PC-9 (cell line): ENCODE measurements around the gene PRR33. TPM values are rescaled to one million over a fixed set of nuclear protein-coding genes. Genes with fewer than 3 reads are reported as not detected.

Source experiments
- BruUV-seq: library from RNA; stranded (reverse); fragments of 400-500 nt; replicated peaks from 2 replicates; lab custom pipeline; 2021; lab: Mats Ljungman, UMichigan
- CTCF ChIA-PET: fragments of 300-600 bp; sonication (Branson Sonifier 250); formaldehyde crosslinking; loops from one replicate; lab custom pipeline; 2022; ENCODE audit warnings: antibody characterized with exemption; lab: Charles Lee
- POLR2A ChIA-PET: fragments of 300-600 bp; sonication (Branson Sonifier 250); formaldehyde crosslinking; loops from one replicate; lab custom pipeline; 2022; ENCODE audit warnings: antibody characterized with exemption; ENCODE audit not compliant: unreplicated experiment; lab: Charles Lee
- DNase-seq, 2 experiments: peaks; one replicate each; pipeline versions ENCODE4 v3.0.0 to v3.0.0-alpha.2; 2015 to 2022; ENCODE audit warnings: mixed read lengths in 1 of 2
- H2AFZ ChIP-seq: fragments of 200-600 bp; sonication (generic); 2 replicates; pipeline ENCODE4 v1.8.1; 2017; ENCODE audit warnings: antibody characterized with exemption
- H3F3A ChIP-seq: fragments of 200-600 bp; sonication (generic); 2 replicates; pipeline ENCODE4 v1.8.1; 2017; ENCODE audit warnings: antibody characterized with exemption, mild to moderate bottlenecking, low read depth; ENCODE audit not compliant: insufficient read depth
- H3K27ac ChIP-seq: fragments of 200-600 bp; sonication (generic); 2 replicates; pipeline ENCODE4 v1.6.1; 2016; ENCODE audit warnings: mixed run types
- H3K27me3 ChIP-seq: fragments of 200-600 bp; sonication (generic); 2 replicates; pipeline ENCODE4 v1.6.1; 2016; ENCODE audit warnings: low read depth, mixed run types; ENCODE audit not compliant: insufficient read depth
- H3K36me3 ChIP-seq: fragments of 200-600 bp; sonication (generic); 2 replicates; pipeline ENCODE4 v1.6.1; 2016; ENCODE audit warnings: low read depth, mixed run types
- H3K4me1 ChIP-seq: fragments of 200-600 bp; sonication (generic); replicated peaks from 2 replicates; pipeline ENCODE4 v1.6.1; 2016; ENCODE audit warnings: mixed run types; ENCODE audit not compliant: insufficient read depth
- H3K4me2 ChIP-seq: fragments of 200-600 bp; sonication (generic); 2 replicates; pipeline ENCODE4 v1.6.1; 2017; ENCODE audit warnings: mixed run types
- H3K4me3 ChIP-seq: fragments of 200-600 bp; sonication (generic); 2 replicates; pipeline ENCODE4 v1.6.1; 2016; ENCODE audit warnings: mixed run types
- H3K79me2 ChIP-seq: fragments of 200-600 bp; sonication (generic); 2 replicates; pipeline ENCODE4 v1.6.1; 2017; ENCODE audit warnings: low read depth, mixed run types
- H3K9me2 ChIP-seq: fragments of 200-600 bp; sonication (generic); 2 replicates; pipeline ENCODE4 v1.8.1; 2017; ENCODE audit warnings: mild to moderate bottlenecking; ENCODE audit not compliant: insufficient read depth
- H3K9me3 ChIP-seq: fragments of 200-600 bp; sonication (generic); 2 replicates; pipeline ENCODE4 v1.8.1; 2016; ENCODE audit warnings: low read depth; ENCODE audit not compliant: insufficient read depth
- H4K20me1 ChIP-seq: fragments of 200-600 bp; sonication (generic); 2 replicates; pipeline ENCODE4 v1.8.1; 2017; ENCODE audit not compliant: insufficient read depth
- CTCF ChIP-seq: fragments of 200-600 bp; sonication (generic); conservative IDR thresholded peaks from 2 replicates; pipeline ENCODE4 v1.6.1; 2017; ENCODE audit warnings: mixed run types, antibody characterized with exemption, mild to moderate bottlenecking, moderate library complexity
- EZH2 ChIP-seq: fragments of 200-600 bp; sonication (generic); IDR thresholded peaks from 2 replicates; pipeline ENCODE4 v1.8.0; 2017; ENCODE audit warnings: antibody characterized with exemption, low read depth
- intact Hi-C: fragments of 100-400 bp; cut with micrococcal nuclease; formaldehyde crosslinking; loops from one replicate; pipeline ENCODE4 v1.10.0; 2022; ENCODE audit not compliant: unreplicated experiment
- total RNA-seq: library from RNA; stranded (reverse); gene quantifications from 2 replicates; pipeline ENCODE4 v1.2.3, GENCODE V29; 2021

PRR33 gene
- total RNA-seq, 1 experiment from 2014 or later = not detected

GRCh38 chr11:1934335-1935155 lies 42.9 kb upstream of the PRR33 start:
- POLR2A ChIA-PET = interaction anchor here (0.5 kb wide), 1 partner anchor 980 kb away, joined by 6 read pairs; no protein-coding TSS in a partner anchor
- Histone ChIP-seq H3K27ac (no peak overlapping the region), H3K4me3 (no peak overlapping the region), H3K9me2 (no peaks in the 10 kb centered on the region), H3F3A (no peaks in the 10 kb centered on the region), H4K20me1 (no peaks in the 10 kb centered on the region), H3K79me2 (no peaks in the 10 kb centered on the region), H3K36me3 (no peaks in the 10 kb centered on the region), H2AFZ (no peak overlapping the region), H3K9me3 (no peaks in the 10 kb centered on the region), H3K27me3 (peaks cover 42% of the 10 kb centered on the region), H3K4me2 (no peak overlapping the region), H3K4me1 (no peaks in the 10 kb centered on the region)
- no TSS peak for BruUV-seq
- intact Hi-C loops = no loop called here
- no peak for TF ChIP-seq EZH2
- no peak for TF ChIP-seq CTCF
- no peak for DNase-seq
- CTCF ChIA-PET = no interaction called here

GRCh38 chr11:1933416-1934334 lies 42.0 kb upstream of the PRR33 start:
- ChIA-PET CTCF (interaction anchor here (0.5 kb wide), 1 partner anchor 13 kb away, joined by 14 read pairs; no protein-coding TSS in a partner anchor), POLR2A (no interaction called here)
- no peak for TF ChIP-seq CTCF
- no peak for TF ChIP-seq EZH2
- Histone ChIP-seq H3K9me2 (no peaks in the 10 kb centered on the region), H3F3A (no peaks in the 10 kb centered on the region), H3K4me2 (no peak overlapping the region), H2AFZ (no peak overlapping the region), H3K36me3 (no peaks in the 10 kb centered on the region), H3K27me3 (peaks cover 42% of the 10 kb centered on the region), H4K20me1 (no peaks in the 10 kb centered on the region), H3K4me3 (no peak overlapping the region), H3K27ac (no peak overlapping the region), H3K4me1 (no peaks in the 10 kb centered on the region), H3K79me2 (no peaks in the 10 kb centered on the region), H3K9me3 (no peaks in the 10 kb centered on the region)
- DNase-seq = no peak
- no TSS peak for BruUV-seq
- intact Hi-C loops = no loop called here

- no peak overlapping the region for H3K27ac ChIP-seq
- TF ChIP-seq CTCF (no peak), EZH2 (no peak)
- H3K4me2 ChIP-seq = no peak overlapping the region
- H3K9me3 ChIP-seq = no peaks in the 10 kb centered on the region
- no peaks in the 10 kb centered on the region for H3F3A ChIP-seq
- no peaks in the 10 kb centered on the region for H4K20me1 ChIP-seq
- BruUV-seq = no TSS peak
- H3K79me2 ChIP-seq = no peaks in the 10 kb centered on the region
- H3K9me2 ChIP-seq = no peaks in the 10 kb centered on the region
- DNase-seq = no peak
- no peak overlapping the region for H3K4me3 ChIP-seq
- POLR2A ChIA-PET = no interaction called here
- peaks cover 42% of the 10 kb centered on the region for H3K27me3 ChIP-seq
- H2AFZ ChIP-seq = no peak overlapping the region
- H3K4me1 ChIP-seq = no peaks in the 10 kb centered on the region
- H3K36me3 ChIP-seq = no peaks in the 10 kb centered on the region
- intact Hi-C loops = no loop called here
- CTCF ChIA-PET = no interaction called here
These were observed 41.0 kb upstream of the PRR33 start for GRCh38 chr11:1932681-1933080.
